ENCODE results near the gene CDCA3. TPM values are rescaled to one million over a fixed set of nuclear protein-coding genes. Genes with fewer than 3 reads are reported as not detected.

Gene CDCA3
- total and polyA plus RNA-seq, 2 donors (not counting 1 experiment from before 2014, with no cell fraction given) = 1.6 to 2.3 TPM

DNA sequence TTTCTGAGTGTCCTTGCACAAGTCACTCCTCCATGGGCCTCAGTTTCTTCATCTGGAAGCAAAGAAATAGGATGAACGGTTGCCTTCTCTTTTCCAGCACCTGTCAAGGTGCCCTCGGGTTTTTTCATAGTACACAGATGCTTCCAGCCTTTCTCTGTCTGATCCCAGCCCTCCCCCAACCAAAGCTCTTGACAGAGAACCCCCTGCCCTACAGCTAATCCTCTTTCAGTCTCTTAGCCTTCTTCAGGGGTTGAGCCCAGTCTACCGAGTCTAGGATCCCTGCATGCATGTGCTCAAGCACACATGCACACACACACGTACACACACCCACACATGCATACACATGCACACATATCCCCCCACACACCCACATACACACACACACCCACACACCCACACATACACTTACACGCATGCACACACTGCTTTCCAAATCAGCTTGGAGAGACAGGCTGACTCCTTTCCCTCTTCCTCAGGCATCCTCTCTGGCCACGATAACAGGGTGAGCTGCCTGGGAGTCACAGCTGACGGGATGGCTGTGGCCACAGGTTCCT, 4.7 kb downstream of the CDCA3 start:
- Histone ChIP-seq H3K79me2 (ENCODE audit: control insufficient read depth, insufficient read depth, low read length) (peaks cover 5% of the 10 kb centered on the region), H3K27ac (ENCODE audit: low read length in 2 of 2) (no peak overlapping the region), H2AFZ (ENCODE audit: insufficient read depth, low read depth, low read length, poor library complexity, severe bottlenecking) (no peak overlapping the region), H3K9me3 (ENCODE audit: control extremely low read depth in 1 of 3, control insufficient read depth in 2 of 3, insufficient read depth in 1 of 3, low read length in 2 of 3) (no peaks in the 10 kb centered on the region), H3K4me2 (replicated peaks; ENCODE audit: low read depth, low read length, poor library complexity, severe bottlenecking) (no peak overlapping the region), H3K36me3 (replicated peaks in 1 of 2; ENCODE audit: control extremely low read depth in 1 of 2, control insufficient read depth in 1 of 2, extremely low read depth in 1 of 2, insufficient read depth in 2 of 2, low read length in 1 of 2) (no peaks in the 10 kb centered on the region), H3K27me3 (replicated peaks in 1 of 4; ENCODE audit: control extremely low read depth in 1 of 4, control insufficient read depth in 3 of 4, insufficient read depth in 4 of 4, low read length in 3 of 4) (peaks cover 0 to 2% (median 0%) of the 10 kb centered on the region in 4 experiments), H4K20me1 (ENCODE audit: control insufficient read depth, insufficient read depth, low read length, poor library complexity, severe bottlenecking) (no peaks in the 10 kb centered on the region), H3K4me1 (ENCODE audit: control insufficient read depth in 2 of 2, insufficient read depth in 2 of 2, low read length in 2 of 2) (peaks cover 0 to 10% of the 10 kb centered on the region in 2 donors), H3K4me3 (ENCODE audit: control extremely low read depth in 1 of 5, extremely low read depth in 1 of 5, insufficient read depth in 1 of 5, low read depth in 2 of 5, low read length in 4 of 5) (no peak overlapping the region), H3K9ac (ENCODE audit: low read length) (no peak overlapping the region)
- no peak for DNase-seq
- no peak for ATAC-seq (ENCODE audit: low read depth)
- CTCF ChIA-PET = interaction anchor here (1.0 kb wide), 1 partner anchor 23 kb away, joined by 3 read pairs; no protein-coding TSS in a partner anchor
- Mint-ChIP-seq H3K4me1 (peaks cover 11% of the 10 kb centered on the region), H3K27me3 (no peaks in the 10 kb centered on the region), H3K27ac (no peak overlapping the region), H3K9me3 (ENCODE audit: insufficient read depth) (no peaks in the 10 kb centered on the region), H3K4me3 (no peak overlapping the region)
- POLR2A ChIA-PET = no interaction called here
- intact Hi-C loops (cut with micrococcal nuclease) = no loop called here
- TF ChIP-seq EZH2 (IDR thresholded peaks at IDR 0.05; ENCODE audit: borderline replicate concordance, insufficient read depth, low read depth, low read length, poor library complexity, severe bottlenecking) = no peak
- TF ChIP-seq, protein P1, sequence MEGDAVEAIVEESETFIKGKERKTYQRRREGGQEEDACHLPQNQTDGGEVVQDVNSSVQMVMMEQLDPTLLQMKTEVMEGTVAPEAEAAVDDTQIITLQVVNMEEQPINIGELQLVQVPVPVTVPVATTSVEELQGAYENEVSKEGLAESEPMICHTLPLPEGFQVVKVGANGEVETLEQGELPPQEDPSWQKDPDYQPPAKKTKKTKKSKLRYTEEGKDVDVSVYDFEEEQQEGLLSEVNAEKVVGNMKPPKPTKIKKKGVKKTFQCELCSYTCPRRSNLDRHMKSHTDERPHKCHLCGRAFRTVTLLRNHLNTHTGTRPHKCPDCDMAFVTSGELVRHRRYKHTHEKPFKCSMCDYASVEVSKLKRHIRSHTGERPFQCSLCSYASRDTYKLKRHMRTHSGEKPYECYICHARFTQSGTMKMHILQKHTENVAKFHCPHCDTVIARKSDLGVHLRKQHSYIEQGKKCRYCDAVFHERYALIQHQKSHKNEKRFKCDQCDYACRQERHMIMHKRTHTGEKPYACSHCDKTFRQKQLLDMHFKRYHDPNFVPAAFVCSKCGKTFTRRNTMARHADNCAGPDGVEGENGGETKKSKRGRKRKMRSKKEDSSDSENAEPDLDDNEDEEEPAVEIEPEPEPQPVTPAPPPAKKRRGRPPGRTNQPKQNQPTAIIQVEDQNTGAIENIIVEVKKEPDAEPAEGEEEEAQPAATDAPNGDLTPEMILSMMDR (IDR thresholded peaks at IDR 0.05) = no peak
- WGBS (ENCODE audit: insufficient coverage) = 89% methylated on average over 6 of the region's 7 CpGs

- no peak overlapping the region for H3K9ac ChIP-seq (ENCODE audit: low read length)
- TF ChIP-seq EZH2 (IDR thresholded peaks at IDR 0.05; ENCODE audit: borderline replicate concordance, insufficient read depth, low read depth, low read length, poor library complexity, severe bottlenecking) = no peak
- TF ChIP-seq, protein P1 (IDR thresholded peaks at IDR 0.05) = no peak
- no peaks in the 10 kb centered on the region for H4K20me1 ChIP-seq (ENCODE audit: control insufficient read depth, insufficient read depth, low read length, poor library complexity, severe bottlenecking)
- H3K4me2 ChIP-seq (replicated peaks; ENCODE audit: low read depth, low read length, poor library complexity, severe bottlenecking) = no peak overlapping the region
- no peaks in the 10 kb centered on the region for H3K79me2 ChIP-seq (ENCODE audit: control insufficient read depth, insufficient read depth, low read length)
- no peak for DNase-seq
- H3K27me3 ChIP-seq (replicated peaks in 1 of 4; ENCODE audit: control extremely low read depth in 1 of 4, control insufficient read depth in 3 of 4, insufficient read depth in 4 of 4, low read length in 3 of 4) = peaks cover 0 to 2% (median 0%) of the 10 kb centered on the region in 4 experiments
- H3K9me3 ChIP-seq (ENCODE audit: control extremely low read depth in 1 of 3, control insufficient read depth in 2 of 3, insufficient read depth in 1 of 3, low read length in 2 of 3) = no peaks in the 10 kb centered on the region
- no peak for ATAC-seq (ENCODE audit: low read depth)
- Mint-ChIP-seq H3K9me3 (ENCODE audit: insufficient read depth) (no peaks in the 10 kb centered on the region), H3K27me3 (no peaks in the 10 kb centered on the region), H3K27ac (no peak overlapping the region), H3K4me3 (no peak overlapping the region), H3K4me1 (peaks cover 8% of the 10 kb centered on the region)
- H3K36me3 ChIP-seq (replicated peaks in 1 of 2; ENCODE audit: control extremely low read depth in 1 of 2, control insufficient read depth in 1 of 2, extremely low read depth in 1 of 2, insufficient read depth in 2 of 2, low read length in 1 of 2) = no peaks in the 10 kb centered on the region
- H3K4me1 ChIP-seq (ENCODE audit: control insufficient read depth in 2 of 2, insufficient read depth in 2 of 2, low read length in 2 of 2) = peaks cover 0 to 2% of the 10 kb centered on the region in 2 donors
- WGBS (ENCODE audit: insufficient coverage) = 95% methylated on average over 17 of the region's 17 CpGs
- H3K4me3 ChIP-seq (ENCODE audit: control extremely low read depth in 1 of 5, extremely low read depth in 1 of 5, insufficient read depth in 1 of 5, low read depth in 2 of 5, low read length in 4 of 5) = no peak overlapping the region
- CTCF ChIA-PET = interaction anchor here (0.9 kb wide), 1 partner anchor 11 kb away, joined by 3 read pairs; no protein-coding TSS in a partner anchor
- POLR2A ChIA-PET = no interaction called here
- no peak overlapping the region for H3K27ac ChIP-seq (ENCODE audit: low read length in 2 of 2)
- H2AFZ ChIP-seq (ENCODE audit: insufficient read depth, low read depth, low read length, poor library complexity, severe bottlenecking) = no peak overlapping the region
- intact Hi-C loops (cut with micrococcal nuclease) = no loop called here
Measured at GRCh38 chr12:6845395-6845794, 5.7 kb downstream of the CDCA3 start.

All from B cell (primary cell).